Stimulated activated CD8-positive, alpha-beta memory T cell treated with anti-CD3 and anti-CD28 coated beads, Interleukin-15, amount 100 ng/mL, for 48 hours (primary cell): ENCODE results near the gene NPC1.

Experiments used
- DNase-seq, 2 donors: peaks; one replicate each; pipeline ENCODE4 v3.0.0-alpha.2; 2020; ENCODE audit warnings: low read depth in 2 of 2

NPC1 gene

GRCh38 chr18:23548275-23548674 lies 38.0 kb downstream of the NPC1 start:
- DNase-seq: no peak

DNA sequence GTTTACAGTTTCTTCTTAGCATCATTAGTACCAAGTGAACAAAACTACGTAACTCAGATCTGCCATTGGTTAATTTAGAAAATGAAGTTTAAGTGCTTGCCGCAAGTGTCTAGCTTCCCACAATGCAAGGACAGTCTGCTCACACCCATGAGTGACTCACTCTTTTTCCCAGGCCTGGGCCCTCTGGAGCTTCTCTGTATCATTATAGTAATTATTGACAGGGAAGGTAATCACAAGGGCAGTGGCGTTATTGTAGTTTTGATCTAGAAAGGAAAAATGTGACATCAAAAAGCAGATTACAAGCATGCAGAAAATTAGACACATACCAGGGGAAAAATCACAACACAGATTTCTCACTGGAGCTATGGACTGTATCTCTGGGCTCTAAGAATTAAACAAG lies 38.5 kb downstream of the NPC1 start:
- DNase-seq: no peak

DNA sequence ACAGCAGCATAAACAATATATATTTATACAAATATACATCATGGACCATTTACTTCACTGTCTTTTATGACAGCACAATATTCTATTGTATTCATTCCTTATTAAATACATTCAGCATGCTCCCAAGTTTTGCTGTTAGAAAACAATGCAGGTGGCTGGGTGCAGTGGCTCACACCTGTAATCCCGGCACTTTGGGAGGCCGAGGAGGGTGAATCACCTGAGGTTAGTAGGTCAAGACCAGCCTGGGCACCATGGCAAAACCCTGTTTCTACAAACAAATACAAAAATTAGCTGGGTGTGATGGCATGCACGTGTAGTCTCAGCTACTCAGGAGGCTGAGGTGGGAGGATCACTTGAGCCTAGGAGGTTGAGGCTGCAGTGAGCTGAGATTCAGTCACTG lies 39.0 kb downstream of the NPC1 start:
- DNase-seq: no peak

- DNase-seq: no peak
Measured at GRCh38 chr18:23545247-23545789, 41.0 kb downstream of the NPC1 start.

- no peak for DNase-seq
Measured at GRCh38 chr18:23542461-23542860, 43.8 kb downstream of the NPC1 start.

DNA sequence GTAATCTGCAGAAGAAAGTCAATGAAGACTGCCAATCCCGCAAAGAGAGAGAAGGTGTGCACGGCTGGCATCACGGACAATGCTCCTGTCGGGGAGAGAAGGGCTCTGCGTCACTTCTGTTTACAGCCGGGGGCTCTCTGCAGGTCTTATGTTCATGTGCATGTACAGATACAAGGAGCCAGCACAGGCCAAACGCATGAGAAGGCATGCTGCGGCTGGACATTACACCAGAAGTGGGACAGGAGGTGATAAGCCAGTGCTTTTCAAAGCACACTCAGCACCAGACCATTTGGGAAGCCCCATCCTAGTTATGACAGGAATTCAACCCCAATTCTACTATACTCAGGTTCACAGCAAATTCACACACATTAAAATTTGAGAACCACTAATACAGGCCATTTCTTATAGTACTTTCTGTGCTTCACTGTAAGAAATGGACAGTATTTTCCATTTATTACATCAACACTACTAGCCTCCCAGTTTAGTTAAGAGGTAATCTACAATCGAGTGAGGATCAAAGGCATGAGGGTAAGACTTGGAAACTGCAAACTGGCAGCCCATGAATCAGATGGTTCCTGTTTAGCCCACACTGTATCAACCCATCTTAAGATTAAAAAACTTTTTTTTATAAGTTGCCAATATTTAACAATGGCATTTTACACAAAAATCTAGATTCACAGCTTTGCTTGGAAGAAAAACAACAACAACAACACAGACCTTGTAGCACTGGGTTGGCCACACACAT lies 44.8 kb downstream of the NPC1 start:
- no peak for DNase-seq

GRCh38 chr18:23540867-23541266 lies 45.4 kb downstream of the NPC1 start:
- DNase-seq: no peak

DNA sequence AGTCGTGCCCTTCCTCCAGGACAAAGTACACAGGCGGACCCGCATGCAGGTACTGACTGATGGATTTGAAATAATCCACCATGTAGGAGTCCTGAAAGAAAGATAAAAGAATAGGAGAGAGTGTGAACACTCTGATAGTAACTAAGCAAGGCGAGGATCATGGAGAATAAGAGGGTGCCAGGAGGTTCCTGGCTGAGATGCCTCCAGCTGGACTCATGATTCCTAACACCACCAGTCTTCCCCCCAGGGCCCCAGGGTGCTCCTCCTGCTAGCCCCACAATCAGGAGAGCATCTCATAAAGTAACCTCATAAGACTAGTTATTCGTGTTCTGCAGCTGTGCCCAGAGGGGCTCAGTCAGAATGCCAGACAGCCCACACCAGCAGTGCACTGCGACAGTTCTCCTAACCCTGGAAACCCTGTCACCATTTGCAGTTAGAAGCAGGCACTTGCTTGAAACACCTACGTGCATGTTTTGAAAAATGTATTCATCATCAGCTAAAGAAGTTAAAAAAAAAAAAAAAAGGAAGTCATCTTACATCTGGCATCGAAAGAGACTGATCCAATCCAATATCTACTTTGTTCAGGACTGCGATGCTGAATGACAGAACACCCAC lies 46.3 kb downstream of the NPC1 start:
- no peak for DNase-seq

GRCh38 chr18:23539296-23539695 lies 47.0 kb downstream of the NPC1 start:
- DNase-seq: no peak

DNA sequence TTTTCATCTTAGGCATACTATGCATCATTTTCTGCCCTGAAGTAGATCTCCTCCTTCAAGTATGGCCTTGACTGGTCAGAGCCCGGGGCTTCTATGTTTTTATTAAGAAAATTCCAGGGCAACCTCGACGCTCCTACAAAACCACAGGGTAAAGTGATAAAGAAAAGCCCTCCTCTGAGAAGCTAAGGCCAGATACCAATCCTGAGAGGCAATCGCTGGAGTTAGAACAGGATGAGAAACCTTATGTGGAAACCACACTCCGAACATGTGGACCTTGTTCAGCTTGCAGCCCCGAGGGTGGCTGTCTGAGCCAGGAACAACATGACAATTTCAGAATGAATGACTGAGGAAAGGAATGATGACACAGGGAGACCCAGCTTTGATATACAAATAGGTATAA lies 47.4 kb downstream of the NPC1 start:
- no peak for DNase-seq

- DNase-seq: no peak
Measured at GRCh38 chr18:23538001-23538400, 48.3 kb downstream of the NPC1 start.

- no peak for DNase-seq
Measured at GRCh38 chr18:23537274-23537673, 49.0 kb downstream of the NPC1 start.

- no peak for DNase-seq
Measured at GRCh38 chr18:23536204-23536603, 50.1 kb downstream of the NPC1 start.

DNA sequence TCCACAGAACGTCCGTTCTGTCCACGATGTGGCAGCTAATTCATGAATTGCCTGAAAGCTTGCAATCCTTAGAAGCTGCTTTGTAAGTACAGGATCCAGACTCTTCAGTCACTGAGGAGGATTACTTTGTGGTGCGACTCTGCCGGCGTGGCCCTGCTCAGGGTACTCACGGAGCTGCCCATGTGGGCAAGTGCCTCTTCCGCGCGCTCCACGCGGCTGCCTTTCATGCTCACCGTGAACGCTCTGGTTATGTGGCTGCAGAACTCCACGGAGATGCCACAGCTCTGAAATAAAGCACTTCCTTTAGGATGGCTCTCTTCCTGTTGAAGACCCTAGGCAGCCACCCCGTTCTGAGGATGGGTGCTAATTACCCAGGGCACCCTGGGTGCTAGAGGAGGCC lies 52.0 kb downstream of the NPC1 start:
- no peak for DNase-seq

DNA sequence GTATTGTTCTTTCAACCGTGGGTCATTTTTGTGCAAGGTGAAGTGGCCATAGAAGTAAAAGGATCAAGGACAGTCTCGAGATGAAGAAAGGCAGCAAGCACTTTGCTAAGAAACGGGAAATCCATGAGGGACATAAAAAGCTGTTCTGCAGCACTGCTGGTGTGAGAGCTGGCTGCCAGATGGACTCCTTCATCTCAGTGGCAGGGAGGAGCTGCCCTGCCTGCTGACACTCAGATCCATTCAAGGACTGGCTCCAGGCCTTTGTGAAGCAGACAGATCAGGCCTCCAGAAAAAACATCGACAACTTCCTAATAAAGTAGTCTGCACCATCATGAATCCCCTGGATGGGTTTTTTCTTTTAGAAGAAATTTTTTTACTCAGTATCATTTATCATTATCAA lies 53.5 kb downstream of the NPC1 start:
- no peak for DNase-seq

GRCh38 chr18:23531912-23532311 lies 54.4 kb downstream of the NPC1 start:
- no peak for DNase-seq

DNA sequence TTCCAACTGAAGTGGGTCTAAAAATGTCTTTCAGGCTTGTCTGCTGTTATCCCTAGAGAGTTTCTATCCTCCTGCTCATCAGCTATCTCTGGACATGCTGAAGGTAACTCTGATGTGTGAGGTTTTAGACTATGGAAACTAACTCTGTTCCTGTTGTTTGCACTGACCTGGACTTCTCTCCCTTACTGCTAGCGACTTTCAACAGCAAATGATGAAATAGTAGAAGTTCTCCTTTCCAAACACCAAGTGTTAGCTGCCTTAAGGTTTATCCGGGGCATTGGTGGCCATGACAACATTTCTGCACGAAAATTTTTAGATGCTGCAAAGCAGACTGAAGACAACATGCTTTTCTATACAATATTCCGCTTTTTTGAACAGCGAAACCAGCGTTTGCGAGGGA lies 56.1 kb downstream of the NPC1 start:
- DNase-seq: no peak

DNA sequence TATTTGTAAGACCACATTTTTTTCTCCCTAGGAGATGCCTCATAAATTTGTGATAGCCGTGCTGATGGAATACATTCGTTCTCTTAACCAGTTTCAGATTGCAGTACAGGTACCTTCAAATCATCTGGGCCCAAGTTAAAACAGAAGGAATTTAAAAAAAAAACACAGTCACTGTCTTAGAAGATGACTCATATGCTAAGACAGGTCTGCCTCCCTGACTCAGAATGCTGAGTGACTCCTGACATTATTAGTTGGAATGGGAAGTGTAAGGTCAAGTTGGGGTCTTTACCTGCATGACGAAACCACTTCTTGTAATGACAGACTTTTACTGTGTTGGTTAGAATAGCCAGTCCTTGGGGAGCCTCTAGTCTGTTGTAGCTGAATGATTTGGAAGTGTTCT lies 56.7 kb downstream of the NPC1 start:
- no peak for DNase-seq

- DNase-seq: no peak
Measured at GRCh38 chr18:23528580-23529472, 57.5 kb downstream of the NPC1 start.

GRCh38 chr18:23526501-23527063 lies 59.7 kb downstream of the NPC1 start:
- DNase-seq: no peak

GRCh38 chr18:23524213-23524707 lies 62.0 kb downstream of the NPC1 start:
- no peak for DNase-seq
